ENCODE data around the gene HSBP1. TPM values are rescaled to one million over a fixed set of nuclear protein-coding genes. Genes with fewer than 3 reads are reported as not detected.

Gene HSBP1
- total and polyA plus RNA-seq, 3 experiments from 2014 or later, result 28.5 to 89.4 (median 84.5) TPM

DNA sequence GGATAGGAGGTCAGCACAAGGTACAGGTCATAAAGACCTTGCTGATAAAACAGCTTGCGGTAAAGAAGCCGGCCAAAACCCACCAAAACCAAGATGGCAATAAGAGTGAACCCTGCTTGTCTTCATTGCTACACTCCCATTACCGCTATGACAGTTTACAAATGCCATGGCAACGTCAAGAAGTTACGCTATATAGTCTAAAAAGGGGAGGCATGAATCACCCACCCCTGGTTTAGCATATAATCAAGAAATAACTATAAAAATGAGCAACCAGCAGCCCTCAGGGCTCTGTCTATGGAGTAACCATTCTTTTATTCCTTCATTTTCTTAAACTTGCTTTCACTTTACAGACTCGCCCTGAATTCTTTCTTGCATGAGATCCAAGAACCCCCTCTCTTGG is 1.0 kb upstream of the HSBP1 start:
- Mint-ChIP-seq H3K27ac (peak overlapping the region in 7 of 8 donors; percentile 56 to 97 (median 83)), H3K4me1 (peaks cover 37 to 57% (median 47%) of the 10 kb centered on the region in 3 donors), H3K27me3 (peaks cover 0 to 1% of the 10 kb centered on the region in 2 donors), H3K9me3 (no peaks in the 10 kb centered on the region), H3K36me3 (peaks cover 0 to 33% (median 9%) of the 10 kb centered on the region in 3 donors), H3K4me3 (peak overlapping the region; percentile 68 to 98 (median 96))
- Histone ChIP-seq H3K9me3 (ENCODE audit: low read length) (no peaks in the 10 kb centered on the region), H3K4me1 (ENCODE audit: insufficient read depth, low read length) (peaks cover 24% of the 10 kb centered on the region), H3K4me3 (ENCODE audit: low read length) (no peak overlapping the region), H3K27ac (ENCODE audit: low read depth, low read length) (no peak overlapping the region), H3K36me3 (ENCODE audit: insufficient read depth, low read length) (peaks cover 5% of the 10 kb centered on the region), H3K27me3 (ENCODE audit: insufficient read depth, low read length, poor library complexity, severe bottlenecking) (no peaks in the 10 kb centered on the region)
- CTCF ChIA-PET, result no interaction called here
- DNase-seq, result no peak
- POLR2A ChIA-PET, result no interaction called here

DNA sequence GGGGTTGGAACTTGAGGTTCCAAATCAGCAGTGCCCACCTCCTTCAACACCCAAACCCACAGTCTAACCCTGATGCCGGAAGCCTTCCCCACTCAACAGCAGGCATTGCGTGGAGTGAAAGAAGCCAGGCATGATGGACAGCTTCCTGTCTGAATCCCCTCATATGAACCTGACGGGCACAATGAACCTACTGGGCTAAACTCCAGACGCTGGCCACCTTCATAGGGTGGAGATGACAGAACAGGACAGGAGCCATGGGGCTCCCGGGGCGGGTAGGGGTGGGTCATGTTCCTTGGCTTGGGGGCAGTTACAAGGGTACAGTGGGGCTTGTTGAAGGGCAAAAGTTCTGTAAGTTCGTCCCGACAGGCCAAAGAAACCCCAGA is 460 bp upstream of the HSBP1 start:
- POLR2A ChIA-PET, result no interaction called here
- Histone ChIP-seq H3K4me1 (ENCODE audit: insufficient read depth, low read length) (peaks cover 24% of the 10 kb centered on the region), H3K27ac (ENCODE audit: low read depth, low read length) (no peak overlapping the region), H3K9me3 (ENCODE audit: low read length) (no peaks in the 10 kb centered on the region), H3K27me3 (ENCODE audit: insufficient read depth, low read length, poor library complexity, severe bottlenecking) (no peaks in the 10 kb centered on the region), H3K36me3 (ENCODE audit: insufficient read depth, low read length) (peaks cover 5% of the 10 kb centered on the region), H3K4me3 (ENCODE audit: low read length) (peak overlapping the region; percentile 74)
- H3K4me1 Mint-ChIP-seq, result peaks cover 37 to 52% (median 47%) of the 10 kb centered on the region in 3 donors
- peak overlapping the region; percentile 83 to 98 (median 96) for H3K27ac Mint-ChIP-seq
- no peaks in the 10 kb centered on the region for H3K9me3 Mint-ChIP-seq
- H3K4me3 Mint-ChIP-seq, result peak overlapping the region; percentile 96 to 99 (median 98)
- DNase-seq, result no peak
- CTCF ChIA-PET, result no interaction called here
- peaks cover 0 to 39% (median 12%) of the 10 kb centered on the region in 3 donors for H3K36me3 Mint-ChIP-seq
- H3K27me3 Mint-ChIP-seq, result peaks cover 0 to 1% of the 10 kb centered on the region in 2 donors

DNA sequence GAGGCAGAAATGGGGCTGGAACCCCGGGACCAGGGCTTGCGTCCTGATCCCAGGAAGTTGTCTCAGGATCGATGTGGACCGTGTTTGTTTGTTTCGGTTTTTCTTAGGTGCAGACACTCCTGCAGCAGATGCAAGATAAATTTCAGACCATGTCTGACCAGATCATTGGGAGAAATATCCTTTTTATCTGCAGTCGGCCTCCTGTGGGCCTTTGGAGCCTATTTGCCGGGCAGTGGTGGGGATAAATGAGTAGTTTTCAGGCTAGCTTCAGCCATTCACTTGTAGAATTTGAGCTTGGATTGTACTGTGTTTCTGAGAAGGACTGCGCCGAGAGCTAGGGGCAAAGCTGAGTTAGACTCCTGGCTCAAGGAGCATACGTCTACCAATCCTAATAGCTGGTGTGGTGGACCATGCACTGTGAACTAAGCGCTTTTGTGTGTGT is 816 bp downstream of the HSBP1 start:
- Histone ChIP-seq H3K4me1 (ENCODE audit: insufficient read depth, low read length) (peaks cover 24% of the 10 kb centered on the region), H3K27me3 (ENCODE audit: insufficient read depth, low read length, poor library complexity, severe bottlenecking) (no peaks in the 10 kb centered on the region), H3K9me3 (ENCODE audit: low read length) (no peaks in the 10 kb centered on the region), H3K4me3 (ENCODE audit: low read length) (peak overlapping the region; percentile 74), H3K27ac (ENCODE audit: low read depth, low read length) (peak overlapping the region; percentile 85), H3K36me3 (ENCODE audit: insufficient read depth, low read length) (peaks cover 5% of the 10 kb centered on the region)
- Mint-ChIP-seq H3K36me3 (peaks cover 0 to 49% (median 16%) of the 10 kb centered on the region in 3 donors), H3K9me3 (no peaks in the 10 kb centered on the region), H3K27ac (peak overlapping the region; percentile 83 to 98 (median 94)), H3K27me3 (peaks cover 0 to 1% of the 10 kb centered on the region in 2 donors), H3K4me1 (peaks cover 37 to 52% (median 47%) of the 10 kb centered on the region in 3 donors), H3K4me3 (peak overlapping the region; percentile 96 to 99 (median 98))
- CTCF ChIA-PET, result no interaction called here
- no peak for DNase-seq
- POLR2A ChIA-PET, result no interaction called here

DNA sequence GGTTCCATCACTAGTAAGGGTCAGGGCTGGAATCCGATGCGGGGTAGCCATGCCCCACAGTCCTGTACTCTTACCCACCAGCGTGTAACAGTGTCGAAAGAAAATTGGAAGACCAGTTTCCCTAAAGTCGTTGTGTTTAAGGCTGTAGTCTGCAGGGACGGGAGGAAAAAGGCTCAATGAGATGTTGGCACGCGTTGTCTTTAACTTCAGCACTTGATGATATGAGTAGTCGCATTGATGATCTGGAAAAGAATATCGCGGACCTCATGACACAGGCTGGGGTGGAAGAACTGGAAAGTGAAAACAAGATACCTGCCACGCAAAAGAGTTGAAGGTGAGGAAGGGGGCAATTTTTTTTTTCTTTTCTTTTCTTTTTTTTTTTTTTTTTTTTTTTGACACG is 1.3 kb downstream of the HSBP1 start:
- peaks cover 24% of the 10 kb centered on the region for H3K4me1 ChIP-seq (ENCODE audit: insufficient read depth, low read length)
- H3K4me1 Mint-ChIP-seq, result peaks cover 37 to 52% (median 47%) of the 10 kb centered on the region in 3 donors
- H3K36me3 Mint-ChIP-seq, result peaks cover 0 to 49% (median 16%) of the 10 kb centered on the region in 3 donors
- peak overlapping the region in 7 of 8 donors; percentile 61 to 95 (median 91) for H3K27ac Mint-ChIP-seq
- no peaks in the 10 kb centered on the region for H3K9me3 ChIP-seq (ENCODE audit: low read length)
- no peaks in the 10 kb centered on the region for H3K27me3 ChIP-seq (ENCODE audit: insufficient read depth, low read length, poor library complexity, severe bottlenecking)
- peak overlapping the region; percentile 96 to 99 (median 98) for H3K4me3 Mint-ChIP-seq
- ChIA-PET POLR2A (interaction anchor here (0.7 kb wide), 1 partner anchor 10 kb away, joined by 9 read pairs; no protein-coding TSS in a partner anchor), CTCF (no interaction called here)
- no peak for DNase-seq
- peak overlapping the region; percentile 74 for H3K4me3 ChIP-seq (ENCODE audit: low read length)
- H3K9me3 Mint-ChIP-seq, result no peaks in the 10 kb centered on the region
- peaks cover 5% of the 10 kb centered on the region for H3K36me3 ChIP-seq (ENCODE audit: insufficient read depth, low read length)
- peaks cover 0 to under 1% of the 10 kb centered on the region in 2 donors for H3K27me3 Mint-ChIP-seq
- H3K27ac ChIP-seq (ENCODE audit: low read depth, low read length), result peak overlapping the region; percentile 85

DNA sequence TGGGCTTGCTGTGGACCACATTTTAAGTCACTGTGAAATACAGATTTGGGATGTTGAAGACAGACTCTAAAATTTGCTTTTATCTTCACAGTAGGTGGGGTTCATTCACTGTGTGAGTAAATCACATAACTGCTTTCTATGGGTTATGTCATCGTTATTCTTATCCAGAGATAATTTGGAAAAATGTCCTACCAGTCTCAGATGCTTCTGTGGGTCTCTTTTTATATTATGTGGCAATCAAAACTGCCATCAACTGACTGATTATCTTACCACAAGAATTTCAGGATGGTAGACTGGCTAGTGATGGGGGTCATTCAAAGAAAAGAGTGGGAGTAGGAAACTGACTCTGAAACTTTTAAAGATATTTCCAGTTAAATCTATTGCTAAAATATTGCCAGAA is 3.1 kb downstream of the HSBP1 start:
- H3K4me1 Mint-ChIP-seq, result peaks cover 37 to 52% (median 47%) of the 10 kb centered on the region in 3 donors
- peak overlapping the region in 5 of 7 donors; percentile 13 to 47 (median 42) for H3K4me3 Mint-ChIP-seq
- CTCF ChIA-PET, result no interaction called here

DNA sequence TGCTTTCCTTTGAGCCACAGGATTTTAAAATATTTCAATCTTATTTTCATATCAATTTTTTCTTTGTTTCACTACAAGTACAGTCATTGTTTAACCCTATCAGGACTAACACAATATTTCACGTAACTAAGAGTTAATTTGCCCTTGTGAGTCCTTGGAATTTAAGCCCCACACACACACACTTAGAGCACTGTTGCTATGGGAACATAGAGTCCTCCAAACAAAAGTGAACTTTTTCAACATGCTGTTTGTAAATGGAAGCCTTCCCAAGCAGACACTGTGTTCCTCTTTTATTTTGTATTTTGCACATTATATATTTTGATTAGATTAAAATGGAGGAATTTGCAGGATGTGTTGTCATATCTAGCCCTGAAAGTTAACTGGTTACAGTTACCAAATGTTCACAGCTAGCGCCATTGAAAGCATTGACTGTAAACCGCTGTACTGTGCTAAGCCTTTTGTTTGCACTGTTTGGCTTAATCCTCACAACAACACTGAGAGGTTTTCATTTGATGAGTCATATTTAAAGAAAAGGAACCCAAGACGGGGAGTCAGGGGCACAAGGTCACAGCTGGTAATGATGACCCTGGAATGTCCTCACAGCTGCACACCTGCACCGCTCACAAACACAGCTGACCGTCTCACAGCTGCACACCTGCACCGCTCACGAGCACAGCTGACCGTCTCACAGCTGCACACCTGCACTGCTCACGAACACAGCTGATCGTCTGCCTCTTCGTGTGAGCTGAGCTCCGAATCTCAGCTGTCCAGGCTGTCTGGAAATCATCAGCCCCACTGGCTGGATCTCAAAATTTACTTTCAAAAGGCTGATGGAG is 6.3 kb downstream of the HSBP1 start:
- H3K36me3 Mint-ChIP-seq, result peaks cover 0 to 38% (median 16%) of the 10 kb centered on the region in 3 donors
- peaks cover 15 to 24% (median 24%) of the 10 kb centered on the region in 3 donors for H3K4me1 Mint-ChIP-seq
- no peak overlapping the region for H3K27ac ChIP-seq (ENCODE audit: low read depth, low read length)
- no peak for DNase-seq
- no peak overlapping the region for H3K4me3 ChIP-seq (ENCODE audit: low read length)
- CTCF ChIA-PET, result interaction anchor here (1.6 kb wide), 1 partner anchor 12 kb away, joined by 5 read pairs; no protein-coding TSS in a partner anchor
- no peaks in the 10 kb centered on the region for H3K27me3 ChIP-seq (ENCODE audit: insufficient read depth, low read length, poor library complexity, severe bottlenecking)
- peaks cover 10% of the 10 kb centered on the region for H3K4me1 ChIP-seq (ENCODE audit: insufficient read depth, low read length)
- H3K27ac Mint-ChIP-seq, result peak overlapping the region in 2 of 8 donors; percentile 15 to 29
- no peak overlapping the region for H3K4me3 Mint-ChIP-seq
- POLR2A ChIA-PET, result no interaction called here
- H3K9me3 ChIP-seq (ENCODE audit: low read length), result no peaks in the 10 kb centered on the region
- no peaks in the 10 kb centered on the region for H3K27me3 Mint-ChIP-seq
- no peaks in the 10 kb centered on the region for H3K9me3 Mint-ChIP-seq
- peaks cover 5% of the 10 kb centered on the region for H3K36me3 ChIP-seq (ENCODE audit: insufficient read depth, low read length)

More for the DNA sequence above, 3.1 kb downstream of the HSBP1 start:
- peaks cover 24% of the 10 kb centered on the region for H3K4me1 ChIP-seq (ENCODE audit: insufficient read depth, low read length)
- H3K27ac ChIP-seq (ENCODE audit: low read depth, low read length), result no peak overlapping the region
- POLR2A ChIA-PET, result no interaction called here
- H3K36me3 ChIP-seq (ENCODE audit: insufficient read depth, low read length), result peaks cover 5% of the 10 kb centered on the region
- Mint-ChIP-seq H3K9me3 (no peaks in the 10 kb centered on the region), H3K27ac (peak overlapping the region in 4 of 8 donors; percentile 17 to 60 (median 40)), H3K36me3 (peaks cover 0 to 49% (median 16%) of the 10 kb centered on the region in 3 donors), H3K27me3 (no peaks in the 10 kb centered on the region)
- no peaks in the 10 kb centered on the region for H3K27me3 ChIP-seq (ENCODE audit: insufficient read depth, low read length, poor library complexity, severe bottlenecking)
- H3K4me3 ChIP-seq (ENCODE audit: low read length), result no peak overlapping the region
- H3K9me3 ChIP-seq (ENCODE audit: low read length), result no peaks in the 10 kb centered on the region
- DNase-seq, result no peak

DNA sequence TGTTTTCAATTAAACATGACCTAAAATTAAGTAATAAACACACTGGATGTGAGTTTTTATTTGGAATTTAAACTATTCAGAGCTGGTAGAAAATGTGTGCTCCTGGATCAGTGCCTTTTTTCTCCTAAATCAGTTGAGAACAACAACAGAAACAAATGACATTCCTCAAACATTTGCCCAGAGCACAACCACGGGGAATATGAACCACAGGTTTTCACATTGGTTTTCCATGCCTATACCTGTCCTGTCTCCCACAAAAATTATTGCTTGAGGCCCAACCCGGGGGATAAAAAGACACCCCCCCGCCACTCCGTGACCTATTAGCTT is 6.8 kb downstream of the HSBP1 start:
- Mint-ChIP-seq H3K9me3 (no peaks in the 10 kb centered on the region), H3K27me3 (no peaks in the 10 kb centered on the region), H3K27ac (no peak overlapping the region), H3K4me3 (no peak overlapping the region), H3K4me1 (peaks cover 12 to 19% (median 18%) of the 10 kb centered on the region in 3 donors), H3K36me3 (peaks cover 0 to 35% (median 16%) of the 10 kb centered on the region in 3 donors)
- POLR2A ChIA-PET, result no interaction called here
- H3K36me3 ChIP-seq (ENCODE audit: insufficient read depth, low read length), result peaks cover 5% of the 10 kb centered on the region
- no peak overlapping the region for H3K4me3 ChIP-seq (ENCODE audit: low read length)
- H3K4me1 ChIP-seq (ENCODE audit: insufficient read depth, low read length), result peaks cover 7% of the 10 kb centered on the region
- H3K27me3 ChIP-seq (ENCODE audit: insufficient read depth, low read length, poor library complexity, severe bottlenecking), result no peaks in the 10 kb centered on the region
- no peaks in the 10 kb centered on the region for H3K9me3 ChIP-seq (ENCODE audit: low read length)
- CTCF ChIA-PET, result no interaction called here
- no peak for DNase-seq
- no peak overlapping the region for H3K27ac ChIP-seq (ENCODE audit: low read depth, low read length)

DNA sequence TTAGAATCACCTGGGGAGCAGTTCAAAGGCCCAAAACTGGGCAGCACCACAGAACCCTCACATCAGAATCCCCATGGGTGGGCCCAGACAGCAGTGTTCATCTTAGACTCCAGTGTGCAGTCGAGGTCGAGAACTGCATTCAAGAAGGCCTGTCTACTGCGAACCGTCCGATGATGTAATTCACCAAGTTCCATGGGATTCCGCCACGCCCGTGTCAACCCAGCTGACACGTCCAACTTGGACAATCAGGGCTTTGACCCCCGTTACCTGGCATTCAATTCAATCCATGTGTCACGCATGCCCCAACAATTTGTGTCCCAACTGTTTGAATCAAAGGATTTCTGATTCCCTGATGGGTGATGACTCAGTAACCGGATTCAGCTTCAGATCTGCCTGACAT is 9.2 kb downstream of the HSBP1 start:
- H3K4me3 Mint-ChIP-seq, result no peak overlapping the region
- H3K9me3 ChIP-seq (ENCODE audit: low read length), result no peaks in the 10 kb centered on the region
- DNase-seq, result no peak
- POLR2A ChIA-PET, result no interaction called here
- CTCF ChIA-PET, result no interaction called here
- peaks cover 0 to 14% (median 3%) of the 10 kb centered on the region in 3 donors for H3K36me3 Mint-ChIP-seq
- H3K4me3 ChIP-seq (ENCODE audit: low read length), result no peak overlapping the region
- H3K27me3 ChIP-seq (ENCODE audit: insufficient read depth, low read length, poor library complexity, severe bottlenecking), result no peaks in the 10 kb centered on the region
- peaks cover 0 to under 1% of the 10 kb centered on the region in 2 donors for H3K27me3 Mint-ChIP-seq
- peak overlapping the region in 1 of 8 donors; percentile 19 for H3K27ac Mint-ChIP-seq
- H3K4me1 ChIP-seq (ENCODE audit: insufficient read depth, low read length), result no peaks in the 10 kb centered on the region
- H3K4me1 Mint-ChIP-seq, result no peaks in the 10 kb centered on the region
- no peaks in the 10 kb centered on the region for H3K9me3 Mint-ChIP-seq
- no peaks in the 10 kb centered on the region for H3K36me3 ChIP-seq (ENCODE audit: insufficient read depth, low read length)
- no peak overlapping the region for H3K27ac ChIP-seq (ENCODE audit: low read depth, low read length)
